Mucosa of descending colon (tissue), 3 donors: Measurements from ENCODE around the gene TFCP2L1. TPM values are rescaled to one million over a fixed set of nuclear protein-coding genes. Genes with fewer than 3 reads are reported as not detected.
A peak's percentile ranks its signal among the peaks of the same experiment; 100 is the strongest.

Experiments used
- ATAC-seq: fragments of 200-7000 bp; cut with Tn5 transposase; one replicate; pipeline ENCODE4 v1.9.1; 2020; ENCODE audit warnings: mild to moderate bottlenecking, moderate library complexity
- DNase-seq, 3 donors: peaks; one replicate each; pipeline ENCODE4 v3.0.0-alpha.2; 2020
- H3K36me3 ChIP-seq: fragments of 200-600 bp; one replicate; pipeline ENCODE4 v1.8.0; 2021; ENCODE audit warnings: low read depth, mild to moderate bottlenecking
- H3K4me1 ChIP-seq: fragments of 200-600 bp; one replicate; pipeline ENCODE4 v1.8.0; 2021; ENCODE audit warnings: low read depth, mild to moderate bottlenecking
- H3K4me3 ChIP-seq: fragments of 200-600 bp; one replicate; pipeline ENCODE4 v1.8.0; 2021; ENCODE audit warnings: mild to moderate bottlenecking
- H3K9me3 ChIP-seq: fragments of 200-600 bp; one replicate; pipeline ENCODE4 v1.8.0; 2021; ENCODE audit warnings: mild to moderate bottlenecking
- CTCF ChIP-seq: fragments of 200-600 bp; IDR thresholded peaks from one replicate; pipeline ENCODE4 v1.8.0; 2022; ENCODE audit warnings: antibody characterized with exemption, mild to moderate bottlenecking
- intact Hi-C, 2 donors: fragments of 100-400 bp; cut with DNase I in 1 of 2; cut with micrococcal nuclease in 1 of 2; formaldehyde crosslinking; loops; one replicate each; pipeline versions ENCODE4 v1.11.0 to v1.11.1; 2022; cut with DNase I, micrococcal nuclease
- total RNA-seq, 3 donors: library from RNA; stranded (reverse); fragmentation: NEBNext Ultra II Directional in 2 of 3; extraction: Animal tissue kit (Norgen Biotek cat#: 25700) in 2 of 3; gene quantifications; one replicate each; pipeline versions ENCODE4 v1.2.1 to v1.2.4, GENCODE V29; 2021 to 2023
- donor health status: DM: no; HTN: no; CAD: no; lungs with moderate emphysema.
- donor health status: DM: no; HTN: no; CAD: no.
- donor health status: DM: no; HTN: yes; CAD: no.

The TFCP2L1 gene
- total RNA-seq, 3 donors from 2014 or later: 46.9 to 111 (median 107) TPM

- Histone ChIP-seq H3K36me3 (no peaks in the 10 kb centered on the region), H3K4me3 (no peak overlapping the region), H3K4me1 (peaks cover 9% of the 10 kb centered on the region), H3K9me3 (no peaks in the 10 kb centered on the region)
- TF ChIP-seq CTCF: no peak
- peak; percentile 95 for ATAC-seq
- intact Hi-C loops: no loop called here
- peak; percentile 84 to 90 (median 87) for DNase-seq
These were observed 8.7 kb upstream of the TFCP2L1 start for GRCh38 chr2:121293450-121294325.

GRCh38 chr2:121291251-121291580 lies 6.2 kb upstream of the TFCP2L1 start:
- no peak for ATAC-seq
- intact Hi-C loops: no loop called here
- no peak for DNase-seq
- H3K36me3 ChIP-seq: no peaks in the 10 kb centered on the region
- H3K4me1 ChIP-seq: peaks cover 9% of the 10 kb centered on the region
- TF ChIP-seq CTCF: no peak
- no peak overlapping the region for H3K4me3 ChIP-seq
- no peaks in the 10 kb centered on the region for H3K9me3 ChIP-seq

GRCh38 chr2:121289271-121289670 lies 4.3 kb upstream of the TFCP2L1 start:
- TF ChIP-seq CTCF: no peak
- Histone ChIP-seq H3K4me1 (peaks cover 9% of the 10 kb centered on the region), H3K4me3 (no peak overlapping the region)

GRCh38 chr2:121288454-121289231 lies 3.6 kb upstream of the TFCP2L1 start:
- Histone ChIP-seq H3K9me3 (no peaks in the 10 kb centered on the region), H3K4me1 (peaks cover 5% of the 10 kb centered on the region), H3K4me3 (no peak overlapping the region), H3K36me3 (no peaks in the 10 kb centered on the region)
- DNase-seq (no peak), ATAC-seq (no peak)
- TF ChIP-seq CTCF: no peak
- intact Hi-C loops: no loop called here

More at GRCh38 chr2:121289271-121289670, 4.3 kb upstream of the TFCP2L1 start:
- intact Hi-C loops: no loop called here
- Histone ChIP-seq H3K36me3 (no peaks in the 10 kb centered on the region), H3K9me3 (no peaks in the 10 kb centered on the region)
- ATAC-seq (no peak), DNase-seq (no peak)

- ATAC-seq (no peak), DNase-seq (no peak)
- TF ChIP-seq CTCF: no peak
- no peak overlapping the region for H3K4me3 ChIP-seq
- intact Hi-C loops: no loop called here
- no peaks in the 10 kb centered on the region for H3K9me3 ChIP-seq
- H3K36me3 ChIP-seq: no peaks in the 10 kb centered on the region
- H3K4me1 ChIP-seq: peaks cover 3% of the 10 kb centered on the region
These were observed 3.0 kb upstream of the TFCP2L1 start for GRCh38 chr2:121287956-121288355.
